NB4 (cell line): ENCODE results near the gene KMT2C.
"Not testable (repeated sequence)": the region's sequence is repeated elsewhere in the genome, so short reads cannot be mapped to it uniquely, and the experiment has no call there.

Experiments used
- POLR2A ChIP-seq: IDR thresholded peaks from 2 replicates; pipeline ENCODE4 v1.6.1; 2011; ENCODE audit warnings: mild to moderate bottlenecking; ENCODE audit not compliant: insufficient read length; ENCODE audit errors: extremely low read depth
- TF ChIP-seq, protein P1 (sequence below): IDR thresholded peaks from one replicate; pipeline ENCODE4 v1.5.1; 2012; ENCODE audit warnings: low read depth, low read length
- TF ChIP-seq, protein P2 (sequence below): IDR thresholded peaks from 2 replicates; pipeline ENCODE4 v1.6.1; 2011; ENCODE audit warnings: low read depth, low read length

DNA sequence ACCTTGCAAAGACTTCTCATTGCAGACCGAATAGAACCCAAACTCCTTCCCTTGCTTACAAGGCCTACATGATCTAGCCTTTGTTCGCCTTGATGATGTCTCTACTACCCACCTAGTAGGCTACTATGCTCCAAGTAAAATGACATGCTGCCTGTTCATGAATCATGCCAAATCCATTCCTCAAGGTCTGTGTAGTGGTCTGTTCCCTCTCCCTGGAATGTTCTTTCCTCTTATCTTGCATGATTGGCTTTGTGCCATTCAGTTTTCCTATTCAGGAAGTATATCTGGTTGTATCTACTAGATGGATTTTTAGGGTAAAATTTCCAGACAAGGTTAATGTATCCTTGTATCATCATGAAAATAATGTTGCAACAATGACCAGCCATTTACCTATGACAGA is 165.4 kb downstream of the KMT2C start:
- not testable (repeated sequence) for TF ChIP-seq POLR2A
- TF ChIP-seq, protein P1, sequence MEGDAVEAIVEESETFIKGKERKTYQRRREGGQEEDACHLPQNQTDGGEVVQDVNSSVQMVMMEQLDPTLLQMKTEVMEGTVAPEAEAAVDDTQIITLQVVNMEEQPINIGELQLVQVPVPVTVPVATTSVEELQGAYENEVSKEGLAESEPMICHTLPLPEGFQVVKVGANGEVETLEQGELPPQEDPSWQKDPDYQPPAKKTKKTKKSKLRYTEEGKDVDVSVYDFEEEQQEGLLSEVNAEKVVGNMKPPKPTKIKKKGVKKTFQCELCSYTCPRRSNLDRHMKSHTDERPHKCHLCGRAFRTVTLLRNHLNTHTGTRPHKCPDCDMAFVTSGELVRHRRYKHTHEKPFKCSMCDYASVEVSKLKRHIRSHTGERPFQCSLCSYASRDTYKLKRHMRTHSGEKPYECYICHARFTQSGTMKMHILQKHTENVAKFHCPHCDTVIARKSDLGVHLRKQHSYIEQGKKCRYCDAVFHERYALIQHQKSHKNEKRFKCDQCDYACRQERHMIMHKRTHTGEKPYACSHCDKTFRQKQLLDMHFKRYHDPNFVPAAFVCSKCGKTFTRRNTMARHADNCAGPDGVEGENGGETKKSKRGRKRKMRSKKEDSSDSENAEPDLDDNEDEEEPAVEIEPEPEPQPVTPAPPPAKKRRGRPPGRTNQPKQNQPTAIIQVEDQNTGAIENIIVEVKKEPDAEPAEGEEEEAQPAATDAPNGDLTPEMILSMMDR, result not testable (repeated sequence)
- TF ChIP-seq, protein P2, sequence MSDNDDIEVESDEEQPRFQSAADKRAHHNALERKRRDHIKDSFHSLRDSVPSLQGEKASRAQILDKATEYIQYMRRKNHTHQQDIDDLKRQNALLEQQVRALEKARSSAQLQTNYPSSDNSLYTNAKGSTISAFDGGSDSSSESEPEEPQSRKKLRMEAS, result not testable (repeated sequence)
